ENCODE measurements around the gene PRR29.

GRCh38 chr17:64004218-64004770, 6.1 kb downstream of the PRR29 start:
- TF ChIP-seq CTCF (IDR thresholded peaks at IDR 0.05) (no peak), POLR2A (IDR thresholded peaks at IDR 0.05) (no peak), POLR2AphosphoS5 (IDR thresholded peaks at IDR 0.05) (no peak)

Measured in prostate gland (tissue), 2 donors.